IMR-90 (cell line): ENCODE measurements around the gene ROBO4. TPM values are rescaled to one million over a fixed set of nuclear protein-coding genes. Genes with fewer than 3 reads are reported as not detected.
A peak's percentile ranks its signal among the peaks of the same experiment; 100 is the strongest.

Experiments
- ATAC-seq: fragments of 200-7000 bp; cut with Tn5 transposase; 2 replicates; pipeline ENCODE4 v1.9.1; 2020; ENCODE audit warnings: low read depth, mild to moderate bottlenecking, moderate library complexity
- BruUV-seq: library from RNA; stranded (reverse); fragments of 400-500 nt; replicated peaks from 2 replicates; lab custom pipeline; 2021; lab: Mats Ljungman, UMichigan
- CTCF ChIA-PET: fragments of 300-600 bp; formaldehyde crosslinking; extraction: SDS; loops from one replicate; lab custom pipeline; 2021; ENCODE audit warnings: antibody characterized with exemption; lab: Yijun Ruan, JAX
- POLR2A ChIA-PET: fragments of 300-600 bp; sonication (Branson Sonifier 250); formaldehyde crosslinking; loops from one replicate; lab custom pipeline; 2022; ENCODE audit warnings: antibody characterized with exemption; ENCODE audit not compliant: unreplicated experiment; lab: Charles Lee
- DNase-seq: peaks from one replicate; pipeline ENCODE4 v3.0.0; 2013
- H2AFZ ChIP-seq: replicated peaks from 2 replicates; pipeline ENCODE3; 2013; ENCODE audit warnings: low read length, mild to moderate bottlenecking; ENCODE audit not compliant: poor library complexity
- H2AK5ac ChIP-seq: 2 replicates; pipeline ENCODE4 v1.6.1; 2013; ENCODE audit warnings: low read depth, low read length, inconsistent platforms
- H2AK9ac ChIP-seq: replicated peaks from 2 replicates; pipeline ENCODE3; 2013; ENCODE audit warnings: mild to moderate bottlenecking, low read depth, low read length, moderate library complexity; ENCODE audit not compliant: poor library complexity
- H2BK120ac ChIP-seq: 2 replicates; pipeline ENCODE4 v1.6.1; 2013; ENCODE audit warnings: low read depth, low read length, inconsistent platforms
- H2BK15ac ChIP-seq: 3 replicates; pipeline ENCODE4 v1.6.1; 2013; ENCODE audit warnings: low read depth, low read length, inconsistent platforms
- H2BK20ac ChIP-seq: 2 replicates; pipeline ENCODE4 v1.6.1; 2013; ENCODE audit warnings: low read depth, mild to moderate bottlenecking, inconsistent platforms, low read length, moderate library complexity
- H2BK5ac ChIP-seq: 2 replicates; pipeline ENCODE4 v1.6.1; 2013; ENCODE audit warnings: mild to moderate bottlenecking, low read depth, low read length, inconsistent platforms; ENCODE audit not compliant: poor library complexity, severe bottlenecking
- H3K14ac ChIP-seq: replicated peaks from 2 replicates; pipeline ENCODE4 v1.6.1; 2013; ENCODE audit warnings: low read depth, low read length, inconsistent platforms
- H3K18ac ChIP-seq: 2 replicates; pipeline ENCODE4 v1.6.1; 2013; ENCODE audit warnings: low read depth, low read length, control low read depth
- H3K23ac ChIP-seq: 2 replicates; pipeline ENCODE4 v1.6.1; 2013; ENCODE audit warnings: low read depth, low read length, inconsistent platforms
- H3K27ac ChIP-seq: 2 replicates; pipeline ENCODE4 v1.5.1; 2013; ENCODE audit warnings: mild to moderate bottlenecking, control low read depth, low read length; ENCODE audit not compliant: insufficient read depth
- H3K27me3 ChIP-seq: 2 replicates; pipeline ENCODE4 v1.6.1; 2013; ENCODE audit warnings: low read length; ENCODE audit not compliant: control insufficient read depth, insufficient read depth
- H3K36me3 ChIP-seq: 2 replicates; pipeline ENCODE4 v1.6.1; 2013; ENCODE audit warnings: low read length, mixed read lengths; ENCODE audit not compliant: control insufficient read depth, insufficient read depth
- H3K4ac ChIP-seq: 2 replicates; pipeline ENCODE4 v1.6.1; 2013; ENCODE audit warnings: low read depth, low read length, inconsistent platforms
- H3K4me1 ChIP-seq: 2 replicates; pipeline ENCODE4 v1.6.1; 2013; ENCODE audit warnings: low read length, mixed read lengths; ENCODE audit not compliant: control insufficient read depth, insufficient read depth
- H3K4me2 ChIP-seq: 2 replicates; pipeline ENCODE4 v1.6.1; 2013; ENCODE audit warnings: low read depth, mild to moderate bottlenecking, control low read depth, low read length, moderate library complexity
- H3K4me3 ChIP-seq: 2 replicates; pipeline ENCODE4 v1.5.1; 2013; ENCODE audit warnings: low read depth, mild to moderate bottlenecking, control low read depth, low read length, moderate library complexity; ENCODE audit not compliant: insufficient read depth
- H3K56ac ChIP-seq: 2 replicates; pipeline ENCODE4 v1.6.1; 2013; ENCODE audit warnings: low read length, inconsistent platforms; ENCODE audit not compliant: insufficient read depth; ENCODE audit errors: extremely low read depth
- H3K79me1 ChIP-seq, 2 experiments: 2 replicates each; pipeline ENCODE4 v1.6.1; 2013; ENCODE audit warnings: low read length in 2 of 2, inconsistent platforms in 1 of 2, low read depth in 1 of 2
- H3K9ac ChIP-seq: 2 replicates; pipeline ENCODE4 v1.6.1; 2013; ENCODE audit warnings: low read depth, low read length, control low read depth
- H3K9me1 ChIP-seq: 2 replicates; pipeline ENCODE4 v1.6.1; 2013; ENCODE audit warnings: low read length, inconsistent platforms; ENCODE audit not compliant: insufficient read depth
- H3K9me3 ChIP-seq: 2 replicates; pipeline ENCODE4 v1.6.1; 2013; ENCODE audit warnings: low read length; ENCODE audit not compliant: control insufficient read depth, insufficient read depth
- H4K20me1 ChIP-seq: 2 replicates; pipeline ENCODE4 v1.6.1; 2013; ENCODE audit warnings: low read length, inconsistent platforms; ENCODE audit not compliant: insufficient read depth
- H4K5ac ChIP-seq: 2 replicates; pipeline ENCODE4 v1.6.1; 2013; ENCODE audit warnings: mild to moderate bottlenecking, low read depth, low read length, control low read depth
- H4K8ac ChIP-seq, 2 experiments: 2 replicates each; pipeline ENCODE4 v1.6.1; 2013; ENCODE audit warnings: low read depth in 2 of 2, low read length in 2 of 2, control low read depth in 1 of 2, inconsistent platforms in 1 of 2
- H4K91ac ChIP-seq: 2 replicates; pipeline ENCODE4 v1.6.1; 2013; ENCODE audit warnings: low read depth, low read length, inconsistent platforms; ENCODE audit not compliant: insufficient read depth
- CEBPB ChIP-seq: IDR thresholded peaks from 2 replicates; pipeline ENCODE4 v1.6.1; 2012; ENCODE audit warnings: low read depth, low read length, improper control_type of control experiment
- CHD1 ChIP-seq: IDR thresholded peaks from 2 replicates; pipeline ENCODE4 v1.6.1; 2012; ENCODE audit warnings: low read depth, low read length, improper control_type of control experiment
- FOS ChIP-seq: fragments of 150-350 bp; IDR thresholded peaks from 2 replicates; pipeline ENCODE4 v1.6.1; 2016; ENCODE audit warnings: low read depth, low read length
- MAFK ChIP-seq: IDR thresholded peaks from 2 replicates; pipeline ENCODE4 v1.6.1; 2012; ENCODE audit warnings: low read depth, low read length, improper control_type of control experiment
- RAD21 ChIP-seq: IDR thresholded peaks from 2 replicates; pipeline ENCODE4 v1.6.1; 2012; ENCODE audit warnings: low read length, improper control_type of control experiment
- RCOR1 ChIP-seq: IDR thresholded peaks from 2 replicates; pipeline ENCODE4 v1.6.1; 2012; ENCODE audit warnings: mild to moderate bottlenecking, low read length, improper control_type of control experiment; ENCODE audit not compliant: insufficient replicate concordance
- SMC3 ChIP-seq: fragments of 150-350 bp; IDR thresholded peaks from 2 replicates; pipeline ENCODE4 v1.6.1; 2016; ENCODE audit warnings: low read depth, mild to moderate bottlenecking, antibody characterized with exemption, low read length, moderate library complexity
- WGBS, 2 experiments: methylation state at CpG; one replicate each; pipeline versions ENCODE4 v1.1.5 to v1.1.7; 2013; ENCODE audit warnings: missing lambda C conversion rate in 2 of 2; ENCODE audit not compliant: insufficient read length in 1 of 2; ENCODE audit errors: extremely low coverage in 2 of 2; 5-methylcytosine and 5-hydroxymethylcytosine counted together
- dilution Hi-C: fragments of 300-500 bp; cut with HindIII; formaldehyde crosslinking; loops from one replicate; pipeline ENCODE4 v1.14.3; 2018; ENCODE audit warnings: low sequenced_read_pairs; ENCODE audit not compliant: unreplicated experiment
- in situ Hi-C: fragments of 300-500 bp; cut with MboI; formaldehyde crosslinking; loops from 3 replicates; pipeline ENCODE4 v1.14.3; 2019; ENCODE audit warnings: low sequenced_read_pairs, inconsistent platforms, mixed read lengths
- intact Hi-C: fragments of 100-400 bp; cut with micrococcal nuclease; formaldehyde crosslinking; loops from 2 replicates; pipeline ENCODE4 v1.10.0; 2022
- polyA plus RNA-seq, 3 experiments: library from polyadenylated mRNA; depleted of rRNA; stranded (reverse); fragments of >200 nt; gene quantifications; 2 replicates each; pipeline ENCODE4 v1.2.3, GENCODE V29; 2012; ENCODE audit warnings: low replicate concordance in 1 of 3
- total RNA-seq: library from RNA; depleted of rRNA; stranded (reverse); fragments of >200 nt; gene quantifications from 2 replicates; pipeline ENCODE4 v1.2.3, GENCODE V29; 2012
- TF ChIP-seq, protein P1 (sequence below): conservative IDR thresholded peaks from 2 replicates; pipeline ENCODE4 v1.5.1; 2012; ENCODE audit warnings: mild to moderate bottlenecking, low read depth, low read length, improper control_type of control experiment

ROBO4 gene
- total and polyA plus RNA-seq, 2 of the 4 experiments (the other 2 are of a cell fraction): 0.72 to 0.82 TPM

DNA sequence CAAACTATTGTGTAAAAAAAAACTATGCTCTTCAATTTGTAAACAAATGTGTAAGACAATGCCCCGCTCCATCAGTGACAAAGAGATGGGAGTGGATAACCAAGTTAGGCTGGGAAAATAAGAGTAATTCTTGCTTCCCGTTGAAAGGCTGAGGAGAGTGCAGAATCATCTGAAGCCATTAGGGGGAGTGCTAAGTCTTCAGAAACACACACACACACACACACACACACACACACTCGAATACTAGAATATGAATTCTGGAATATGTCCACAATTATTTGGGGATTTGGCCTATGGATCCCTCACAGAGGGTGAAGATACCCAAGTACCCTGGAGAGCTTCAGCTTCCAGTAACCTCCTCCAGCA, 60.2 kb downstream of the ROBO4 start:
- Histone ChIP-seq H2AFZ (no peak overlapping the region), H2BK15ac (no peak overlapping the region), H3K14ac (no peak overlapping the region), H2BK20ac (no peak overlapping the region), H3K56ac (no peak overlapping the region), H3K9ac (no peak overlapping the region), H3K4me3 (no peak overlapping the region), H3K4me2 (no peak overlapping the region), H4K91ac (no peak overlapping the region), H3K9me3 (no peaks in the 10 kb centered on the region), H3K4me1 (no peaks in the 10 kb centered on the region; the same call in 1 of the 2 replicates), H3K9me1 (no peaks in the 10 kb centered on the region; the same call in 1 of the 2 replicates), H4K8ac (no peak overlapping the region), H2AK9ac (no peak overlapping the region), H3K36me3 (no peaks in the 10 kb centered on the region), H2BK5ac (no peak overlapping the region), H3K79me1 (no peaks in the 10 kb centered on the region), H3K18ac (no peak overlapping the region), H4K5ac (no peak overlapping the region), H3K27me3 (peaks cover 49% of the 10 kb centered on the region), H3K4ac (no peak overlapping the region), H2BK120ac (no peak overlapping the region), H3K23ac (no peak overlapping the region), H3K27ac (no peak overlapping the region), H2AK5ac (no peak overlapping the region), H4K20me1 (no peaks in the 10 kb centered on the region)
- DNase-seq (peak; percentile 90), ATAC-seq (peak; percentile 82)
- dilution Hi-C loops (no loop called here), in situ Hi-C loops (loop anchor here (10.0 kb wide), 2 partner anchors 73 to 193 kb away; partner anchors contain the start of gene ESAM), intact Hi-C loops (loop anchor here (1.0 to 2.0 kb wide), 7 partner anchors 29 to 425 kb away; partner anchors contain the start of genes CCDC15, MSANTD2, SIAE and SPA17)
- no CpG with 5 or more reads among the region's 3 CpGs for WGBS, 2 experiments
- no TSS peak for BruUV-seq
- ChIA-PET CTCF (interaction anchor here (0.6 to 1.9 kb wide), 7 partner anchors 9 to 194 kb away, joined by 3 to 5 read pairs (median 3); partner anchors contain the start of genes SIAE and SPA17), POLR2A (no interaction called here)
- TF ChIP-seq RCOR1 (no peak), RAD21 (peak; percentile 69), CHD1 (0 out of 2 replicates have a peak, but pooled peaks have one; percentile 71), MAFK (no peak), FOS (no peak), CEBPB (no peak), SMC3 (peak; percentile 33)
- TF ChIP-seq, protein P1, sequence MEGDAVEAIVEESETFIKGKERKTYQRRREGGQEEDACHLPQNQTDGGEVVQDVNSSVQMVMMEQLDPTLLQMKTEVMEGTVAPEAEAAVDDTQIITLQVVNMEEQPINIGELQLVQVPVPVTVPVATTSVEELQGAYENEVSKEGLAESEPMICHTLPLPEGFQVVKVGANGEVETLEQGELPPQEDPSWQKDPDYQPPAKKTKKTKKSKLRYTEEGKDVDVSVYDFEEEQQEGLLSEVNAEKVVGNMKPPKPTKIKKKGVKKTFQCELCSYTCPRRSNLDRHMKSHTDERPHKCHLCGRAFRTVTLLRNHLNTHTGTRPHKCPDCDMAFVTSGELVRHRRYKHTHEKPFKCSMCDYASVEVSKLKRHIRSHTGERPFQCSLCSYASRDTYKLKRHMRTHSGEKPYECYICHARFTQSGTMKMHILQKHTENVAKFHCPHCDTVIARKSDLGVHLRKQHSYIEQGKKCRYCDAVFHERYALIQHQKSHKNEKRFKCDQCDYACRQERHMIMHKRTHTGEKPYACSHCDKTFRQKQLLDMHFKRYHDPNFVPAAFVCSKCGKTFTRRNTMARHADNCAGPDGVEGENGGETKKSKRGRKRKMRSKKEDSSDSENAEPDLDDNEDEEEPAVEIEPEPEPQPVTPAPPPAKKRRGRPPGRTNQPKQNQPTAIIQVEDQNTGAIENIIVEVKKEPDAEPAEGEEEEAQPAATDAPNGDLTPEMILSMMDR: peak; percentile 80
